GM18507 (cell line): ENCODE data around the gene CAPN13.

Experiments
- DNase-seq: peaks from one replicate; pipeline ENCODE4 v3.0.0; 2011; ENCODE audit warnings: low read depth; ENCODE audit not compliant: insufficient read length; ENCODE audit errors: extremely low spot score
- FAIRE-seq: peaks from 2 replicates; lab custom pipeline; 2011; peaks lifted over from hg19 to GRCh38; lab: Jason Lieb, UNC

Gene CAPN13

GRCh38 chr2:30790879-30791278 lies 16.4 kb downstream of the CAPN13 start:
- no peak for DNase-seq
- FAIRE-seq, result no peak

GRCh38 chr2:30789670-30790210 lies 17.5 kb downstream of the CAPN13 start:
- DNase-seq, result no peak
- FAIRE-seq, result no peak

GRCh38 chr2:30786923-30787685 lies 20.1 kb downstream of the CAPN13 start:
- DNase-seq, result no peak
- FAIRE-seq, result no peak

GRCh38 chr2:30784682-30785081 lies 22.6 kb downstream of the CAPN13 start:
- no peak for FAIRE-seq
- DNase-seq, result no peak

- FAIRE-seq, result no peak
- no peak for DNase-seq
Measured at GRCh38 chr2:30781961-30782533, 25.2 kb downstream of the CAPN13 start.

- no peak for FAIRE-seq
- DNase-seq, result no peak
Measured at GRCh38 chr2:30781451-30781850, 25.8 kb downstream of the CAPN13 start.

- DNase-seq, result no peak
Measured at GRCh38 chr2:30780776-30781330, 26.4 kb downstream of the CAPN13 start.

GRCh38 chr2:30778611-30779010 lies 28.6 kb downstream of the CAPN13 start:
- FAIRE-seq, result no peak
- no peak for DNase-seq

More at GRCh38 chr2:30780776-30781330, 26.4 kb downstream of the CAPN13 start:
- FAIRE-seq, result no peak

- no peak for FAIRE-seq
- no peak for DNase-seq
Measured at GRCh38 chr2:30777661-30778505, 29.4 kb downstream of the CAPN13 start.

- FAIRE-seq (no peak), DNase-seq (no peak)
Measured at GRCh38 chr2:30776831-30777635, 30.2 kb downstream of the CAPN13 start.

GRCh38 chr2:30775833-30776232 lies 31.4 kb downstream of the CAPN13 start:
- FAIRE-seq (no peak), DNase-seq (no peak)

GRCh38 chr2:30772021-30772705 lies 35.1 kb downstream of the CAPN13 start:
- DNase-seq (no peak), FAIRE-seq (no peak)

GRCh38 chr2:30770816-30771576 lies 36.2 kb downstream of the CAPN13 start:
- FAIRE-seq (no peak), DNase-seq (no peak)

GRCh38 chr2:30769891-30770462 lies 37.3 kb downstream of the CAPN13 start:
- DNase-seq (no peak), FAIRE-seq (no peak)

GRCh38 chr2:30769481-30769780 lies 37.8 kb downstream of the CAPN13 start:
- FAIRE-seq (no peak), DNase-seq (no peak)

GRCh38 chr2:30768708-30769480 lies 38.4 kb downstream of the CAPN13 start:
- FAIRE-seq (no peak), DNase-seq (no peak)
